Ovary (tissue), 3 donors: ENCODE data around the gene XIRP2.

Experiments
- POLR2A ChIP-seq: fragments of 450-650 bp; IDR thresholded peaks from one replicate; pipeline ENCODE4 v1.6.1; 2017; ENCODE audit warnings: antibody characterized with exemption, mild to moderate bottlenecking, moderate library complexity
- TF ChIP-seq, protein P1 (sequence below), 3 donors: fragments of 450-650 bp in 2 of 3; fragments of 200-600 bp in 1 of 3; IDR thresholded peaks; one replicate each; pipeline versions ENCODE4 v1.5.1 to v1.8.0; 2016 to 2022; ENCODE audit warnings: antibody characterized with exemption in 3 of 3, mild to moderate bottlenecking in 1 of 3
- donor health status: DM: no; HTN: no; CAD: no.

DNA sequence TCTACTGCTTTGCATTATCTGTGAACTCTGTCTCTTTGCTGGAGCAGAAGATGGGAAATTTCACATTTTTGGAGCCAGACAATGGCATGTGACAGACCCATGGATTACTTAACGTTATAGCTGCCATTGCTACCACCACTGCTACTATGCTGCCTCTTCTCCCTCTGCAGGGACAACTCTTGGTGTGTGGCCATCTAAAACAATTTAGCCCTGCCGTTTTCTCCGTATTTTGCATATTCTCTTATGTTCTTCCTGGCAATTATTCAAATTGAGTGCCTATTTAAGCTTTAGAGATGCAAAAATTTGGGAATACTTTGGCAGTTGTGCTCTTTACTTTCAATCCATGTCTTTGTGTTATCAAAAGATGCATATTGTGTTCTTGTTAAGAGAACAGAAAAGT, 386.8 kb downstream of the XIRP2 start:
- TF ChIP-seq, protein P1, sequence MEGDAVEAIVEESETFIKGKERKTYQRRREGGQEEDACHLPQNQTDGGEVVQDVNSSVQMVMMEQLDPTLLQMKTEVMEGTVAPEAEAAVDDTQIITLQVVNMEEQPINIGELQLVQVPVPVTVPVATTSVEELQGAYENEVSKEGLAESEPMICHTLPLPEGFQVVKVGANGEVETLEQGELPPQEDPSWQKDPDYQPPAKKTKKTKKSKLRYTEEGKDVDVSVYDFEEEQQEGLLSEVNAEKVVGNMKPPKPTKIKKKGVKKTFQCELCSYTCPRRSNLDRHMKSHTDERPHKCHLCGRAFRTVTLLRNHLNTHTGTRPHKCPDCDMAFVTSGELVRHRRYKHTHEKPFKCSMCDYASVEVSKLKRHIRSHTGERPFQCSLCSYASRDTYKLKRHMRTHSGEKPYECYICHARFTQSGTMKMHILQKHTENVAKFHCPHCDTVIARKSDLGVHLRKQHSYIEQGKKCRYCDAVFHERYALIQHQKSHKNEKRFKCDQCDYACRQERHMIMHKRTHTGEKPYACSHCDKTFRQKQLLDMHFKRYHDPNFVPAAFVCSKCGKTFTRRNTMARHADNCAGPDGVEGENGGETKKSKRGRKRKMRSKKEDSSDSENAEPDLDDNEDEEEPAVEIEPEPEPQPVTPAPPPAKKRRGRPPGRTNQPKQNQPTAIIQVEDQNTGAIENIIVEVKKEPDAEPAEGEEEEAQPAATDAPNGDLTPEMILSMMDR (IDR thresholded peaks at IDR 0.05) = no peak
- TF ChIP-seq POLR2A = no peak
